Right lobe of liver (tissue), 6 donors: Measurements from ENCODE around the gene SUMF2. TPM values are rescaled to one million over a fixed set of nuclear protein-coding genes. Genes with fewer than 3 reads are reported as not detected.
"Not testable (repeated sequence)": the region's sequence is repeated elsewhere in the genome, so short reads cannot be mapped to it uniquely, and the experiment has no call there.

Experiments used
- ATAC-seq, 4 donors: fragments of 200-7000 bp; cut with Tn5 transposase; one replicate each; pipeline ENCODE4 v1.9.1; 2020; ENCODE audit warnings: mild to moderate bottlenecking in 4 of 4, moderate library complexity in 4 of 4
- DNase-seq, 3 donors: peaks; one replicate each; pipeline ENCODE4 v3.0.0-alpha.2; 2020
- H3K27ac ChIP-seq, 3 donors: fragments of 200-600 bp; one replicate each; pipeline ENCODE4 v1.8.0; 2022
- H3K27me3 ChIP-seq, 2 donors: fragments of 200-600 bp; one replicate each; pipeline ENCODE4 v1.8.0; 2022
- H3K36me3 ChIP-seq, 4 donors: fragments of 200-600 bp; sonication (generic) in 1 of 4; one replicate each; pipeline versions ENCODE4 v1.5.1 to v1.8.0; 2017 to 2022; ENCODE audit warnings: control low read depth in 1 of 4
- H3K4me1 ChIP-seq, 4 donors: fragments of 200-600 bp; sonication (generic) in 1 of 4; one replicate each; pipeline versions ENCODE4 v1.5.1 to v1.8.0; 2017 to 2022; ENCODE audit warnings: control low read depth in 1 of 4
- H3K4me3 ChIP-seq, 3 donors: fragments of 200-600 bp; one replicate each; pipeline ENCODE4 v1.8.0; 2022
- H3K9me3 ChIP-seq, 4 donors: fragments of 200-600 bp; sonication (generic) in 1 of 4; one replicate each; pipeline versions ENCODE4 v1.5.1 to v1.8.0; 2017 to 2022; ENCODE audit warnings: control low read depth in 1 of 4
- CTCF ChIP-seq, 4 donors: fragments of 200-600 bp in 3 of 4; fragments of 450-650 bp in 1 of 4; IDR thresholded peaks; one replicate each; pipeline versions ENCODE4 v1.5.1 to v1.8.0; 2016 to 2022; ENCODE audit warnings: antibody characterized with exemption in 4 of 4, mild to moderate bottlenecking in 2 of 4
- POLR2A ChIP-seq: fragments of 450-650 bp; IDR thresholded peaks from one replicate; pipeline ENCODE4 v1.6.1; 2017; ENCODE audit warnings: antibody characterized with exemption, mild to moderate bottlenecking
- WGBS: methylation state at CpG from one replicate; pipeline ENCODE4 v1.1.6; 2018; ENCODE audit warnings: low coverage, low lambda C conversion rate; ENCODE audit not compliant: insufficient coverage; ENCODE audit errors: missing lambda C conversion rate; 5-methylcytosine and 5-hydroxymethylcytosine counted together
- intact Hi-C, 2 donors: fragments of 100-400 bp; cut with DNase I; formaldehyde crosslinking; loops; one replicate each; pipeline versions ENCODE4 v1.11.2 to v1.14.1; 2022
- total RNA-seq, 6 experiments: library from RNA; depleted of rRNA in 2 of 6; stranded (reverse); fragments of >200 nt in 2 of 6; fragmentation: NEBNext Ultra II Directional in 3 of 6; extraction: Animal tissue kit (Norgen Biotek cat#: 25700) in 3 of 6; gene quantifications; one replicate each; pipeline versions ENCODE4 v1.1.0 to v1.2.4, GENCODE V29; 2016 to 2023
- donor health status: DM: no; HTN: yes; CAD: no.
- donor health status: DM: no; HTN: no; CAD: no.
- donor health status: DM: no; HTN: no; CAD: no.
- donor health status: DM: no; HTN: yes; CAD: no.
- donor health status: DM: no; HTN: yes; CAD: no.

SUMF2 gene
- total RNA-seq, 6 experiments from 2014 or later: 76.9 to 92.4 (median 86.5) TPM

- Histone ChIP-seq H3K4me3 (no peak overlapping the region), H3K27ac (peak overlapping the region in 2 of 3 donors; percentile 45 to 67)
Measured at GRCh38 chr7:56028942-56029630, 35.0 kb upstream of the SUMF2 start.

GRCh38 chr7:56030340-56030739 lies 33.7 kb upstream of the SUMF2 start:
- 96% methylated on average over 5 of the region's 8 CpGs for WGBS
- no peaks in the 10 kb centered on the region for H3K9me3 ChIP-seq
- TF ChIP-seq CTCF (IDR thresholded peaks at IDR 0.05) (no peak), POLR2A (no peak)

More at GRCh38 chr7:56028942-56029630, 35.0 kb upstream of the SUMF2 start:
- WGBS: 43% methylated on average over 8 of the region's 9 CpGs
- TF ChIP-seq CTCF (IDR thresholded peaks at IDR 0.05) (no peak), POLR2A (no peak)
- no peaks in the 10 kb centered on the region for H3K36me3 ChIP-seq
- DNase-seq: peak in 2 of 3 donors; percentile 48 to 60
- H3K9me3 ChIP-seq: no peaks in the 10 kb centered on the region
- no peaks in the 10 kb centered on the region for H3K27me3 ChIP-seq
- intact Hi-C loops: no loop called here
- ATAC-seq: peak; percentile 60 to 70 (median 63)
- H3K4me1 ChIP-seq: peaks cover 0 to 20% (median 9%) of the 10 kb centered on the region in 4 donors

GRCh38 chr7:56031556-56031955 lies 32.5 kb upstream of the SUMF2 start:
- H3K9me3 ChIP-seq, DNase-seq, H3K36me3 ChIP-seq, intact Hi-C loops, H3K27ac ChIP-seq, H3K27me3 ChIP-seq, H3K4me3 ChIP-seq, ATAC-seq: not testable (repeated sequence)
- 55% methylated on average over 7 of the region's 8 CpGs for WGBS
- H3K4me1 ChIP-seq: peaks cover 0 to 20% (median 9%) of the 10 kb centered on the region in 4 donors

More at GRCh38 chr7:56030340-56030739, 33.7 kb upstream of the SUMF2 start:
- Histone ChIP-seq H3K4me3 (no peak overlapping the region), H3K36me3 (no peaks in the 10 kb centered on the region), H3K27ac (peak overlapping the region in 1 of 3 donors; percentile 67), H3K27me3 (no peaks in the 10 kb centered on the region), H3K4me1 (peaks cover 0 to 20% (median 9%) of the 10 kb centered on the region in 4 donors)
- ATAC-seq: no peak
- intact Hi-C loops: no loop called here
- DNase-seq: no peak

- H3K36me3 ChIP-seq, DNase-seq, H3K27me3 ChIP-seq, intact Hi-C loops, H3K9me3 ChIP-seq, H3K4me3 ChIP-seq, ATAC-seq, H3K27ac ChIP-seq: not testable (repeated sequence)
- H3K4me1 ChIP-seq: peaks cover 0 to 20% (median 9%) of the 10 kb centered on the region in 4 donors
- 92% methylated on average over 5 of the region's 7 CpGs for WGBS
Measured at GRCh38 chr7:56032578-56032977, 31.5 kb upstream of the SUMF2 start.

- H3K4me1 ChIP-seq: peaks cover 0 to 16% (median 7%) of the 10 kb centered on the region in 4 donors
- WGBS: 0% methylated on average over 8 of the region's 27 CpGs
- H3K9me3 ChIP-seq: no peaks in the 10 kb centered on the region
- intact Hi-C loops: no loop called here
- peak overlapping the region in 1 of 3 donors; percentile 44 for H3K27ac ChIP-seq
- peak; percentile 71 to 91 (median 84) for ATAC-seq
- DNase-seq: peak; percentile 66 to 77 (median 72)
- H3K27me3 ChIP-seq: no peaks in the 10 kb centered on the region
- no peaks in the 10 kb centered on the region for H3K36me3 ChIP-seq
- no peak for TF ChIP-seq POLR2A
- peak; percentile 12 to 18 (median 15) for TF ChIP-seq CTCF (IDR thresholded peaks at IDR 0.05)
- H3K4me3 ChIP-seq: peak overlapping the region; percentile 61 to 89 (median 65)
Measured at GRCh38 chr7:56033671-56034432, 30.2 kb upstream of the SUMF2 start.
